Hepatocyte (in vitro differentiated cells): ENCODE results near the gene PTPN1. TPM values are rescaled to one million over a fixed set of nuclear protein-coding genes. Genes with fewer than 3 reads are reported as not detected.
A peak's percentile ranks its signal among the peaks of the same experiment; 100 is the strongest.

ENCODE experiments used
- DNase-seq: peaks from one replicate; pipeline ENCODE4 v3.0.0-alpha.2; 2016; ENCODE audit warnings: low spot score
- H2AFZ ChIP-seq: fragments of 200-600 bp; sonication (generic); 2 replicates; pipeline ENCODE4 v1.6.0; 2016; ENCODE audit warnings: antibody characterized with exemption, mild to moderate bottlenecking
- H3K27ac ChIP-seq: fragments of 200-600 bp; sonication (generic); 2 replicates; pipeline ENCODE4 v1.5.1; 2016; ENCODE audit warnings: mild to moderate bottlenecking
- H3K27me3 ChIP-seq: fragments of 200-600 bp; sonication (generic); 2 replicates; pipeline ENCODE4 v1.6.1; 2016
- H3K36me3 ChIP-seq: fragments of 200-600 bp; sonication (generic); replicated peaks from 2 replicates; pipeline ENCODE4 v1.5.1; 2016; ENCODE audit warnings: low read depth; ENCODE audit not compliant: insufficient read depth
- H3K4me1 ChIP-seq: fragments of 200-600 bp; sonication (generic); 2 replicates; pipeline ENCODE4 v1.5.1; 2016; ENCODE audit warnings: mild to moderate bottlenecking, moderate library complexity; ENCODE audit not compliant: insufficient read depth
- H3K4me2 ChIP-seq: fragments of 200-600 bp; sonication (generic); 2 replicates; pipeline ENCODE4 v1.6.0; 2016
- H3K4me3 ChIP-seq: fragments of 200-600 bp; sonication (generic); 2 replicates; pipeline ENCODE4 v1.5.1; 2016; ENCODE audit warnings: mild to moderate bottlenecking
- H3K79me2 ChIP-seq: fragments of 200-600 bp; sonication (generic); 2 replicates; pipeline ENCODE4 v1.6.0; 2017; ENCODE audit warnings: mild to moderate bottlenecking
- H3K9me2 ChIP-seq: fragments of 200-600 bp; sonication (generic); replicated peaks from 2 replicates; pipeline ENCODE4 v1.6.0; 2017; ENCODE audit warnings: mild to moderate bottlenecking; ENCODE audit not compliant: insufficient read depth
- H3K9me3 ChIP-seq: fragments of 200-600 bp; sonication (generic); 2 replicates; pipeline ENCODE4 v1.5.1; 2016; ENCODE audit warnings: low read depth, mild to moderate bottlenecking
- H4K20me1 ChIP-seq: fragments of 200-600 bp; sonication (generic); 2 replicates; pipeline ENCODE4 v1.6.0; 2016; ENCODE audit warnings: mild to moderate bottlenecking; ENCODE audit not compliant: insufficient read depth, poor library complexity, severe bottlenecking
- EZH2 ChIP-seq: fragments of 200-600 bp; sonication (generic); IDR thresholded peaks from 2 replicates; pipeline ENCODE4 v1.6.1; 2016; ENCODE audit warnings: antibody characterized with exemption, mild to moderate bottlenecking, borderline replicate concordance
- EZH2phosphoT487 ChIP-seq: fragments of 200-600 bp; sonication (generic); IDR thresholded peaks from one replicate; pipeline ENCODE4 v1.6.1; 2018; ENCODE audit warnings: antibody characterized with exemption, mild to moderate bottlenecking, low read depth, moderate library complexity; ENCODE audit not compliant: unreplicated experiment, severe bottlenecking
- WGBS: methylation state at CpG from one replicate; pipeline ENCODE4 v1.1.6; 2016; ENCODE audit warnings: low lambda C conversion rate; ENCODE audit errors: missing lambda C conversion rate; 5-methylcytosine and 5-hydroxymethylcytosine counted together
- polyA plus RNA-seq: library from polyadenylated mRNA; unstranded; fragments of >200 nt; fragmentation: Nextera tagmentation; extraction: Ambion mirVana; gene quantifications from 2 replicates; pipeline ENCODE4 v1.2.1, GENCODE V29; 2016
- total RNA-seq: library from RNA; depleted of rRNA; stranded (reverse); fragments of >200 nt; gene quantifications from 2 replicates; pipeline ENCODE4 v1.2.3, GENCODE V29; 2014
- TF ChIP-seq, protein P1 (sequence below): fragments of 200-600 bp; sonication (generic); IDR thresholded peaks from 2 replicates; pipeline ENCODE4 v1.5.1; 2016; ENCODE audit warnings: antibody characterized with exemption, mild to moderate bottlenecking; ENCODE audit not compliant: poor library complexity

PTPN1 gene
- total and polyA plus RNA-seq, 2 experiments from 2014 or later: 22.0 to 32.1 TPM

DNA sequence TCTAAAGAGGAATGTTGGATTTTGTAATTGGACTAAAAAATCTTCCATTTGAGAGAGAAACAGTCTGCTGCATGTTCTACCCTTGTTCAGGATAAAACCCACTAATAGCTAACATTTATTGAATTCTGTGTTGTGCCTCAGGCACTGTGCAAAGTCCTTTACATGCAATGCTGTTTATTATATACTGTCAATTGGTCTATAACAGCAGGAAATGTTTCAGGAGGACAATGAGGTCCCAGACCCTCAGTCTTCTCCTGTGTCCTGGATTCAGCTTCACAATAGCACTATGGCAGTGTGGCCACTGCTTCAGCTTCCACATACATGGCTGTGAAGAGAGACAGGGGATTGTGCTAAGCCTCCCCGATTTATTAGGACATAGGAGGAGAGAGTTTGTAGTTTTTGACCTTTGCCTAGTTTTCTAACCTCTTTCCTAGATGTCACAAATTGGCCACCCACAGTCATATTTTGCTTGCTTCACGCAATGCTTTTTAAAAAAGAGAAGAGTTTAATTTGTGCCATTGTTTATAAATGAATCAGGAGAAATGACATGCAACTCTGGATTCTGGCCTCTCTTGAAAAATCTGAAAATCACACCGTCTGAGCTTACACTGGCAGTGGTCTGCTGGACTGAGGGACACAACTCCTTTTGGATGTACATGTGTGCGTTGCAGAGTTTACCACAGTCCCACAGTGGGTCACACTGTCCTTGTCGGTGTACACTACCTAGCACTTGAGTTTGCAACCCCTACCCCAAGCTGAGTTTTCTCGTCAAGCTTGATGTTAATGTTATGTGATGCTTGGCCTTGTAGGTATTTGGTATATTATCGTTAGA is 11.3 kb downstream of the PTPN1 start:
- Histone ChIP-seq H3K27me3 (no peaks in the 10 kb centered on the region), H3K4me3 (no peak overlapping the region), H2AFZ (no peak overlapping the region), H3K27ac (peak overlapping the region; percentile 42), H3K36me3 (no peaks in the 10 kb centered on the region), H3K9me2 (no peaks in the 10 kb centered on the region), H3K4me1 (peaks cover 43% of the 10 kb centered on the region), H3K4me2 (peak overlapping the region; percentile 28), H4K20me1 (peaks cover 71% of the 10 kb centered on the region), H3K9me3 (no peaks in the 10 kb centered on the region), H3K79me2 (peaks cover 100% of the 10 kb centered on the region)
- TF ChIP-seq EZH2phosphoT487 (no peak), EZH2 (no peak)
- TF ChIP-seq, protein P1, sequence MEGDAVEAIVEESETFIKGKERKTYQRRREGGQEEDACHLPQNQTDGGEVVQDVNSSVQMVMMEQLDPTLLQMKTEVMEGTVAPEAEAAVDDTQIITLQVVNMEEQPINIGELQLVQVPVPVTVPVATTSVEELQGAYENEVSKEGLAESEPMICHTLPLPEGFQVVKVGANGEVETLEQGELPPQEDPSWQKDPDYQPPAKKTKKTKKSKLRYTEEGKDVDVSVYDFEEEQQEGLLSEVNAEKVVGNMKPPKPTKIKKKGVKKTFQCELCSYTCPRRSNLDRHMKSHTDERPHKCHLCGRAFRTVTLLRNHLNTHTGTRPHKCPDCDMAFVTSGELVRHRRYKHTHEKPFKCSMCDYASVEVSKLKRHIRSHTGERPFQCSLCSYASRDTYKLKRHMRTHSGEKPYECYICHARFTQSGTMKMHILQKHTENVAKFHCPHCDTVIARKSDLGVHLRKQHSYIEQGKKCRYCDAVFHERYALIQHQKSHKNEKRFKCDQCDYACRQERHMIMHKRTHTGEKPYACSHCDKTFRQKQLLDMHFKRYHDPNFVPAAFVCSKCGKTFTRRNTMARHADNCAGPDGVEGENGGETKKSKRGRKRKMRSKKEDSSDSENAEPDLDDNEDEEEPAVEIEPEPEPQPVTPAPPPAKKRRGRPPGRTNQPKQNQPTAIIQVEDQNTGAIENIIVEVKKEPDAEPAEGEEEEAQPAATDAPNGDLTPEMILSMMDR: no peak
- WGBS: 90% methylated on average over 7 of the region's 7 CpGs
- no peak for DNase-seq

DNA sequence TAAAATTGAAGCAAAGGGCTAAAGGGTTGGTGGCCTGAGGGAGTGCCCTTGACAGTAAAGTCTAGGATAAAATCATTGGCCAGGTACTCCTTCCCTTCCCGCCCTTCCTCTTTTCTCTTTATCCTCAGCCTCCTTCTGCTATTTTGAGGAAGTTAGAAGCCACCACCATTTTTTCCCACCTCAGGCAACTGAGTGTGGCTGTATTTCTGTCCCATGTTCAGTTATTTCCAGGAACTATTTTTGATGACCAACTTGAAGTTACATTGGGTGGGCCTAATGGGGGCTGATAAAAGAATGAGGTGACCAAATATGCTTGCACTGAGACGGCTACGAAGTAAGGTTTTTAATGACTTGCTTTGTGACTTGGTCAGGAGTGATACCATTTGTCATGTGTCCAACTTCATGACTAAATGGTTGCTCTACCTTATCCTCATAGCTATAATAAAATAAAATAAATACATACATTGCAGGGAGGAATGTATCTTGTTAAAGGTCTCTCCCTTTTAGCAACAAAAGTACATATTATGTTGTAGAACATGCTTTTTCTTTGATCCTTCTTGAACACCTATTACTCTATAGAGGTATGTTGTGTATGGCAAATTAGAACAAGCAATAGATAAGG is 12.0 kb downstream of the PTPN1 start:
- Histone ChIP-seq H4K20me1 (peaks cover 71% of the 10 kb centered on the region), H3K9me2 (no peaks in the 10 kb centered on the region), H3K4me1 (peaks cover 35% of the 10 kb centered on the region), H3K9me3 (no peaks in the 10 kb centered on the region), H3K79me2 (peaks cover 100% of the 10 kb centered on the region), H3K27me3 (no peaks in the 10 kb centered on the region), H2AFZ (no peak overlapping the region), H3K36me3 (no peaks in the 10 kb centered on the region), H3K4me3 (no peak overlapping the region), H3K27ac (no peak overlapping the region), H3K4me2 (no peak overlapping the region)
- DNase-seq: no peak
- no peak for TF ChIP-seq EZH2phosphoT487
- WGBS: 98% methylated on average over 3 of the region's 3 CpGs

DNA sequence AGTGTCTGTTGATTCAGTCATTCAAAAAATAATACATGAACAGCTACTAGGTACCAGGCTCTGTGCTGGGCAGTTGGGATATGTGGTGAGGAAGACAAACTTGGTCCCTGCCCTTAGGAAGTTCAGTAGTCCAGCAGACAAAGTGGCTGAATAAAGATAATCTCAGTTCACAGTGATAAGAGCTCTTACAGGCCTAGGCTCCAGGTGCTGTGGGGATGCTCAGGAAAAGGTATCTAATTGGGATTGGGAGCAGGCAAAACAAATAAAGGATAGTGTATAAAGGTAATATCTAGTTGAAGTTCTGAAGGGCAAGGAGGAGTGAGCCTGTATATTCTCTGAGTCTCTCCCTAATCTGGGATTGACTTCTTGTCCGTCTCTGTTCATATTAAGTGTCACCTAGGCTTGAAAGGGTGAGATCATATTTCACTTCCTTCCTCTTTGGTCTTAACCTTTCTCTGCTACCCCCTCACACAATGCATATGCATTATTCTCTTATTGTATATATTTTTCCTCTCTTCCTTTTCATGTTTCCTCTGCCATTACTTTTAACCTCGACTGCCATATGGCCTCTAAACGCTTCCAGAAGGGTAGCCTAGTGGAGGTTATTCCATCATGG is 13.5 kb downstream of the PTPN1 start:
- H3K4me1 ChIP-seq: peaks cover 20% of the 10 kb centered on the region
- WGBS: 70% methylated on average over 3 of the region's 3 CpGs
- no peak overlapping the region for H3K4me3 ChIP-seq
- TF ChIP-seq, protein P1: no peak
- TF ChIP-seq EZH2phosphoT487 (no peak), EZH2 (no peak)
- DNase-seq: no peak
- no peaks in the 10 kb centered on the region for H3K9me3 ChIP-seq
- peaks cover 67% of the 10 kb centered on the region for H4K20me1 ChIP-seq
- no peak overlapping the region for H2AFZ ChIP-seq
- H3K4me2 ChIP-seq: no peak overlapping the region
- H3K27me3 ChIP-seq: no peaks in the 10 kb centered on the region
- no peak overlapping the region for H3K27ac ChIP-seq
- no peaks in the 10 kb centered on the region for H3K36me3 ChIP-seq
- H3K9me2 ChIP-seq: no peaks in the 10 kb centered on the region
- peaks cover 100% of the 10 kb centered on the region for H3K79me2 ChIP-seq

DNA sequence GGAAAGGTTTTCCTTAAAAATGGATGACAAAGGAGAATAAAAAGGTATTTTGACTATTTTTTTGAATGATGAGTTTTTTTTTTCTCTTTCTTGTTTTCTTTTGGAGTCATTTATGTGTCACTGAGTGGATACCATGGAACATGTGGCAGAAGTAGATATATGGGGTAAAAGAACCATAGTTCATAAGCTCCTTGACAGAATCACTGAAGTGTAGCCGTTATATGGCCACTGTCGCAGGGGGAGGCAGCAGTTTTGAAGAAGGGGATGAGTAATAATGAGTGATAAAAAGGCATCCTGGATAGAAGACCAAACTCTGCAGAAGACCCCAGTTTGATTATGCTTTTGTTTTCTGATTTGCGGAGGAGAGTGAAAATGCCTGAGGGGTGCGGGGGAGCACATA is 15.5 kb downstream of the PTPN1 start:
- H3K27ac ChIP-seq: no peak overlapping the region
- H3K9me3 ChIP-seq: no peaks in the 10 kb centered on the region
- H3K79me2 ChIP-seq: peaks cover 100% of the 10 kb centered on the region
- no peaks in the 10 kb centered on the region for H3K27me3 ChIP-seq
- H3K4me2 ChIP-seq: no peak overlapping the region
- H3K36me3 ChIP-seq: no peaks in the 10 kb centered on the region
- no peak overlapping the region for H2AFZ ChIP-seq
- H4K20me1 ChIP-seq: peaks cover 55% of the 10 kb centered on the region
- H3K9me2 ChIP-seq: no peaks in the 10 kb centered on the region
- H3K4me3 ChIP-seq: no peak overlapping the region
- TF ChIP-seq, protein P1: no peak
- no peak for TF ChIP-seq EZH2
- no peak for TF ChIP-seq EZH2phosphoT487
- H3K4me1 ChIP-seq: peaks cover 16% of the 10 kb centered on the region
- no peak for DNase-seq
- 96% methylated on average over 4 of the region's 4 CpGs for WGBS
